ENCODE results near the gene CCDC148.
"Not testable (repeated sequence)": the region's sequence is repeated elsewhere in the genome, so short reads cannot be mapped to it uniquely, and the experiment has no call there.

CCDC148 gene

DNA sequence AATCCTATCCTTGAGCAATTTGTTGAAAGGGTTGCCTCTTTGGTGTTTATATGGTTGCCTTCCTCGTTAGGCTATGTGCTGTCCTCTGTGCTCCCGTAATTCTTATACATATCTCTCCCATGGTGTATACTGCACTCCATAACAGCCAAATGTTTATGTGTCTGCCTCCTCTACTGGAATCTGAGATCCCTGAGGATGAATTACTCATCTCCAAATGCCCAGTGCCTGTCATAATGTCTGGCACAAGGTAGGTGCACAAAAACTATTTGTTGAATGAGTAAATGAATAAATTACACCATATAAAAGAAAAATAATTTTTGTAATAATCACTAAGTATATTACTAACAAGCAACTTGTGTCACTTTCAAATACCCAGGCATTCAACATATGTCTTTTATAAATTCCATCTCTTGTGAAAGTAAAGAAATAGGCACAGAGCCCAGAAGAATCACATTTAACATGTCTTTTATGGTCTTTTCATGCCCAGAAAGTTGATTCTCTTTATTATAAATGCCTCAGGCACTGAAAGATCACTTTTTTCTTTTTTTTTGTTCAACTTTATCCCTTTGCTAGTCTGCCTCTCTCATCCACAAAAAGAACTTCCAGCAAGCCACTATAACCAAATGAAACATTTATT is 164.9 kb downstream of the CCDC148 start:
- no peak for DNase-seq (ENCODE audit: low spot score)

DNA sequence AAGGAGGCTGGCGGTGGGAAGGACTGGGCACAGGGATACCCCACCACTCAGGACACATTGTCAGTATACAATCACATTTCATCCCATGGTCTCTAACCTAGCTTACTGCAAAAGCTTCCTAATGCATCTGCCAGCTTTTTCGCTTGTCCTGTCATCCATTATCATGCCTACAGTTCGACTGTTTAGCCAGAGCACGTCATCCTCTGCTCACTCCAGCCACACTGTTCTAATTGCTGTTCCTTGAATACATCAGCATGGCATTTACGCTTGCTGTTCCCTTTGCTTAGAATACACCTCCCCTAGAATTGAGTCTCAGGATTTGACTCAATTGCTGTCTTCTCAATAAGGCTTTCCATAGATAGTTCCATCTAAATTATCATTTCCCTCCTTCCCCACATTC is 166.3 kb downstream of the CCDC148 start:
- DNase-seq (ENCODE audit: low spot score) = no peak

GRCh38 chr2:158276619-158277471 is 179.7 kb downstream of the CCDC148 start:
- no peak for DNase-seq (ENCODE audit: low spot score)

- no peak for DNase-seq (ENCODE audit: low spot score)
Observed at GRCh38 chr2:158273791-158274190, 182.8 kb downstream of the CCDC148 start.

DNA sequence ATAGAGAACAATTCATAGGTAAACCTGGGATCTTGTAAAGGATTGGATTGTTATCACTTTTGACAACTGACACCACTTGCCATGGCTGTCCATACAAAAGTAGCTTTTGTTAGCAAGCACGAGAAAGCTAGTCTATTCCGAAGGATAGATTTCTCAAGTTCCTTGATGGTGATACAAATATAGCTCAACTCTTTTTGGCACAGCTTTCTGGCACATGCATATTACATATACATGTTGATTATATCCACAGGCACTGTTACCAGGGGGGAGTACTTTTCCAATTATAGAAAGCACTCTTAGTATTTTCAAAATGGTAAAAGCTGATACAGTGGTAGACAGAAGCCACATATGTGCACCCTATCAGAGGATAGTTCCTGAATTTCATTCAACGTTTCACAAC is 186.0 kb downstream of the CCDC148 start:
- DNase-seq (ENCODE audit: low spot score) = no peak

DNA sequence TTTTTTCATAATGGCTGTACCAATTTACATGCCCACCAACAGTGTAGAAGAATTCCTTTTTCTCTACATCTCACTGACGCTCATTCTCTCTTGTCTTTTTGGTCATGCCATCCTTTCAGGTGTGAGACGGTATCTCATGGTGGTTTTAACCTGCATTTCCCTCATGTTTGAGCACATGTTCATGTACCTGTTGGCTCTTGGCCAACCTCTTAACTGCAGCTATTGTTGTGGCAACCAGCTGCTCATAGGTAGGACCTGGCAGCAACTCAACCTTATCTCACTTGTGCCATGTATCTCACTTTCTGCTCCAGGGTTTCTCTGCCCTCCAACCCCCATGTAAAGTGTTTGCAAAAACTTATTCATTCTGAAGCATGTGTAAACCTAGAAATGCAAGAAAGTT is 187.4 kb downstream of the CCDC148 start:
- DNase-seq (ENCODE audit: low spot score) = no peak

GRCh38 chr2:158266111-158266510 is 190.4 kb downstream of the CCDC148 start:
- DNase-seq (ENCODE audit: low spot score) = no peak

DNA sequence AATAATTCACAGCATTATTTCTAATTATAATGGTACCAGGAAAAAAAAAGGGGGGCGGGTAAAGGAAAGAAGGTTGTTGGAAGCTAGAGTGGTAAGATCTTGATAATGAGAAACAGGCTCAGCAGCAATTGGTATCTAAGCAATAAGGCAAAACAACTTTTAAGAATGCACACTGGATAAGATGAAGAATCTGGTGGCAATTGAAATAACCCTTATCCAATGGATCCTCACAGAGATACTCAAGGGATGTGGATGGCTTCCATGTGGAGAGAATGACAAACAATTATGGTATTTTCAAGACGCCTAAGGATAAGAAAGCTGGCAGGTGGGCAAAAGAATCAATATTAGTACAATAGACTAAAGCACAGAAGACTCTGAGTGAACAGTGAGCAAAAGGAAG is 201.3 kb downstream of the CCDC148 start:
- no peak for DNase-seq (ENCODE audit: low spot score)

DNA sequence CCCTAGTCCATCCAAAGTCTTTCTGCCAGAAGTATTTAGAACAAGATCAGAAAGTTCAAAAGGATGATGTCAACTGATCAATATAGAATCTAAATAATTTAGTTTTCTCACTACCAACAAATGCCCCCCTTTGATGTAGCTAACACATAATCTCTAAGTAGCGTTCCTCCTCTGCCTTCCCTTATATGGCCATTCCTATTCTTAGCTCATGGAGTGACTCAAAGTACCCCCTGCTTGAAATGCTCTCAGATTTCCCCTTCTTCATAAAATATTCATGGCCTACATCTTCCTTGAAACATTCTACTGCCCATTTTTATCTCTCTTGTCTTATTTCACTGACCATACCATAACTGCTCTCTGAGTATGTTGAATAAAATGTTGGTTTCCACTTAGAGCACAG is 203.4 kb downstream of the CCDC148 start:
- DNase-seq (ENCODE audit: low spot score) = no peak

DNA sequence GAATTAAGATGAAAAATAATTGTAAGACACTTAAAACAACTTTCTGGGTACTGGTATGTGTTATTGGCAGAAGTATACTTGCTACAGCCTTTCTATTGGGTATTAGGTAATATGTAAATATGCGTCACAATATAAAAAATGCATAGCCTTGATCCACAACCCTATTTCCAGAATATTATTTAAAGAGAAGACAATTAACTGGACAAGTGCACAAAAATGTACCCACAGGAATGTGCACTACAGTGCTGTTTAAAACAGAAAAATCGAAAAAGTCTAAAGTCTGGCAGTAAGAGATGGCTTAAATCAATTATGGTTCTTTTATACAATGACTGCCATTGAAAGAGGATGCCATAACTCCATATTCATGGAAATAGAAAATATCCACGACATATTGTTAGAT is 205.2 kb downstream of the CCDC148 start:
- DNase-seq (ENCODE audit: low spot score) = no peak

DNA sequence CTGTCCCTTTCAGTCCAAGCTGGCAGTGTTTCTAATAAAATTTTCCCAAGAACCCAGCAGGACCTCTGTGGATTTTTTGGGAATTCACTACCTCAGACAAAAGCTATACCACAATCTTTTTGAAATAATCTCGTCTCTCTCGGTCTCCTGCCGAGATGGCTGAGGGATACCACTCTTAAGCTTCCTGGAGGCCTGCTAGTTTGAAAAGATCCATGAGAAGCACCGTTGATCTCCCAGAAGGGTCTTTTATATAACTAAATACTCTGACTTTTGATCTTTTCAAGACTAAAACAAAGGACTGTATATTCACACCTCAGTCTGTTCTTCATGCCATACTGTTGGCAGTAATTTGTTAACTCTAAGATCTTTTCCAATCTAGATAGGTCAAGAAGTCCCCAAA is 213.2 kb downstream of the CCDC148 start:
- no peak for DNase-seq (ENCODE audit: low spot score)

GRCh38 chr2:158242280-158242679 is 214.3 kb downstream of the CCDC148 start:
- no peak for DNase-seq (ENCODE audit: low spot score)

DNA sequence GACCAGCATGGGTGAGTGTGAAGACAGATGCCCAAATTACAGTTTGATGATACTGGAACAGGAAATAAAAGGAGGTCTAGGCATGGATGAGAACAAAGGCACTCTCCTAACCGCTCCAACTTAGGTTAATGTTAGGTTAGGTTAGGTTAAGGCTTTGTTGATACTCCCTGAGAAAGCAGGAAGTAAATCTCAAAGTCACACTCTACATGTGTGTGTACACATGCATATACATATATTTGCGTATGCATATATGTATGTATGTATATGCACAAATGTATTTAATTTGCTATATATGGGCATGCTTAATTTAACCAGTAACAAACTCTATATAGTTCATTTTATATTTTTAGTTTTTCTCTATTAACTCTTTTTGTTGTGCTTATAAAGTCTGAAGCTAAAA is 215.6 kb downstream of the CCDC148 start:
- no peak for DNase-seq (ENCODE audit: low spot score)

DNA sequence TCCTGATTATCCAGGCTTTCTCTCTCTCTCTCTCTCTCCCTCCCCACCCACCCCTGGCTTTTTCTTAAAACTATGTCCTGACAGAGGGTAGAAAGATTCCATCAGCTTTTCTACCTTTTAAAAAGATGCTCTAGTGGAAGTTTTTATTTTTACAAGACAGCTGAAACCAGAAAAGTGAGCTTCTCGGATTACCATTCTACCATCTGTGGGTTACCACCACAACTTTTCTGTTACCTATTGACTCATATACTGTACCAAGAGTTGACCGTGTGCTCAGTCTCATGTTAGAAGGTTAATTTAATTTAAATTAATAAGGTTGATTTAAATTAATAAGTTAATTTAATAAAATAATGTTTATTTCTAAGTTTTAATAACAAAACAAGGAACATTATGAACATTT is 217.3 kb downstream of the CCDC148 start:
- DNase-seq (ENCODE audit: low spot score) = no peak

DNA sequence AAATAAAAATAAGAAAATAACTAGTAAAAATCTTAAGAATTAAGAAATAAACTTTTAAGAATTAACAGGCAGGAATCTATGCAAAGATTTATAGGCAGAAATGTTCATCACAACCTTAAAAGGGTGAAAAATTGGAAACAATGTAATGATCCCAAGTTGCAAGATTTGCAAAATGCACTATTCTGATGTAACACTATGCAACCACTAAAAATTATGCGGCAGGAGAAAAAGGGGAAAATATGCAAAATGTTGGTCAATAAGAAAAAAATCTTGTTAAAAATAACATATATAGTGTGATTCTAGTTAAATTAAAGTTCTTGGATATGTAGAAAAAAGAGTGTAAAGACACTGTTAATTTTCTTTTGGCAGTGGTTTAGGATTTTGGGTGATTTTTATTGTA is 222.1 kb downstream of the CCDC148 start:
- no peak for DNase-seq (ENCODE audit: low spot score)

- DNase-seq (ENCODE audit: low spot score) = no peak
Observed at GRCh38 chr2:158232476-158232875, 224.1 kb downstream of the CCDC148 start.

GRCh38 chr2:158228943-158229508 is 227.5 kb downstream of the CCDC148 start:
- DNase-seq (ENCODE audit: low spot score) = no peak

GRCh38 chr2:158223066-158223465 is 233.5 kb downstream of the CCDC148 start:
- not testable (repeated sequence) for DNase-seq (ENCODE audit: low spot score)

GRCh38 chr2:158221063-158222020 is 235.2 kb downstream of the CCDC148 start:
- no peak for DNase-seq (ENCODE audit: low spot score)

- DNase-seq (ENCODE audit: low spot score) = no peak
Observed at GRCh38 chr2:158217593-158217992, 239.0 kb downstream of the CCDC148 start.

DNA sequence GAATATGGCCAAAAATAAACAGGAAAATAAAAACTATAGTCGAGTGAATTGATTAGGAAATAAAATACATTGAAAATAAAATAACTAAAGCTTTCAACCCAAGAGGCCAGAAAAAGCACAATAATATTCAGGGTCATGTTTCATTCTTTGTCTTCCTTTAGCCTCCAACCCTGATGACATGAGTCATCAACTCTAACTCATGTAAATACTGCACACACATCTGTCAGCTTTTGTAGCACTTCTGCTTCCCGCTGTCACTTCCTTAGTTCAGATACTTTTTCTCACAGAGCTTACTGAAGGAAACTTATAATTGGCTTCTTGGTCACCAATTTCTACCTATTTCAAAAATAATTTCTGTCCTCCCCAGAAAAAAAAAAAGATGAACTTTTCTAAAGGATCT is 242.1 kb downstream of the CCDC148 start:
- DNase-seq (ENCODE audit: low spot score) = no peak

- no peak for DNase-seq (ENCODE audit: low spot score)
Observed at GRCh38 chr2:158213773-158214172, 242.8 kb downstream of the CCDC148 start.
